HepG2 (cell line): ENCODE data around the gene TMEM209. TPM values are rescaled to one million over a fixed set of nuclear protein-coding genes. Genes with fewer than 3 reads are reported as not detected.

Source experiments
- FOXA3 ChIP-seq: IDR thresholded peaks from 2 replicates; pipeline ENCODE4 v1.6.1; 2016; ENCODE audit warnings: missing genetic modification reagents, missing compliant biosample characterization
- MTF2 ChIP-seq: sonication (generic); formaldehyde crosslinking; IDR thresholded peaks from 2 replicates; pipeline ENCODE4 v1.5.0; 2020; ENCODE audit warnings: missing genetic modification reagents, borderline replicate concordance
- NFIB ChIP-seq: sonication (generic); formaldehyde crosslinking; IDR thresholded peaks from 2 replicates; pipeline ENCODE4 v1.9.0; 2021; ENCODE audit warnings: missing genetic modification reagents, mild to moderate bottlenecking, borderline replicate concordance
- SALL1 ChIP-seq: sonication (generic); formaldehyde crosslinking; IDR thresholded peaks from 2 replicates; pipeline ENCODE4 v1.8.0; 2022; ENCODE audit warnings: mild to moderate bottlenecking, missing genetic modification reagents
- XRCC5 ChIP-seq: fragments of 200-400 bp; formaldehyde crosslinking; optimal IDR thresholded peaks from 2 replicates; pipeline ENCODE3; 2017; ENCODE audit warnings: mild to moderate bottlenecking, low read length
- YY1 ChIP-seq: IDR thresholded peaks from 2 replicates; pipeline ENCODE4 v1.6.1; 2011; ENCODE audit warnings: low read length, low read depth, moderate library complexity, mild to moderate bottlenecking; ENCODE audit not compliant: insufficient read depth, insufficient replicate concordance
- ZMYM4 ChIP-seq: sonication (generic); formaldehyde crosslinking; IDR thresholded peaks from 2 replicates; pipeline ENCODE4 v1.8.1; 2023; ENCODE audit warnings: mild to moderate bottlenecking, missing genetic modification reagents
- polyA plus RNA-seq, 8 experiments: library from polyadenylated mRNA; depleted of rRNA in 3 of 8; stranded (reverse) in 7 of 8; unstranded in 1 of 8; fragments of >200 nt; fragmentation: Illumina TruSeq in 4 of 8; extraction: Trizol in 4 of 8; gene quantifications; 2 replicates each; pipeline versions ENCODE4 v1.2.1 to v1.2.3, GENCODE V29; 2011 to 2016; ENCODE audit warnings: low read depth in 4 of 8, missing spikeins in 1 of 8, mixed read lengths in 1 of 8; ENCODE audit not compliant: insufficient read depth in 1 of 8
- total RNA-seq, 5 experiments: library from RNA; depleted of rRNA; stranded (reverse); fragments of >200 nt; fragmentation: Illumina TruSeq; extraction: Trizol; gene quantifications; 2 replicates each; pipeline ENCODE4 v1.2.3, GENCODE V29; 2016; ENCODE audit warnings: low read depth in 1 of 5
- TF ChIP-seq, protein P1 (sequence below): sonication (generic); formaldehyde crosslinking; IDR thresholded peaks from 2 replicates; pipeline ENCODE4 v1.5.1; 2020; ENCODE audit warnings: mild to moderate bottlenecking, missing genetic modification reagents, moderate library complexity
- TF ChIP-seq, protein P2 (sequence below): sonication (generic); formaldehyde crosslinking; IDR thresholded peaks from 2 replicates; pipeline ENCODE4 v1.4.0; 2020; ENCODE audit warnings: missing genetic modification reagents, borderline replicate concordance
- TF ChIP-seq, protein P3 (sequence below): sonication (generic); formaldehyde crosslinking; IDR thresholded peaks from 2 replicates; pipeline ENCODE4 v1.5.1; 2020; ENCODE audit warnings: mild to moderate bottlenecking, missing genetic modification reagents
- TF ChIP-seq, protein P4 (sequence below): IDR thresholded peaks from 2 replicates; pipeline ENCODE4 v1.4.0; 2020; ENCODE audit warnings: mild to moderate bottlenecking, missing genetic modification reagents
- TF ChIP-seq, protein P5 (sequence below): IDR thresholded peaks from 2 replicates; pipeline ENCODE4 v1.6.1; 2016; ENCODE audit warnings: low read depth

Gene TMEM209
- total and polyA plus RNA-seq, 2 of the 13 experiments (the other 11 are each of a cell fraction or from before 2014, with no cell fraction given) = 14.5 to 15.6 TPM

DNA sequence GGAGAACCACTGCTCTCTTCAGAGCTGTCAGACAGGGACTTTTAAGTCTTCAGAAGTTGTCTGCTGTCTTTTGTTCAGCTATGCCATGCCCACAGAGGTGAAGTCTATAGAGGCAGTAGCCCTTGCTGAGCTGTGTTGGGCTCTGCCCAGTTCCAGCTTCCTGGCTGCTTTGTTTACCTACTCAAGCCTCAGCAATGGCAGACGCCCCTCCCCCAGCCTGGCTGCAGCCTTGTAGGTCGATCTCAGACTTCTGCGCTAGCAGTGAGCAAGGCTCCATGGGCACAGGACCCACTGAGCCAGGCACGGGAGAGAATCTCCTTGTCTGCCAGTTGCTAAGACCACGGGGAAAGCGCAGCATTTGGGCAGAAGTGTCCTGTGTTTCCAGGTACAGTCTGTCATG, 49.3 kb upstream of the TMEM209 start (continued):
- TF ChIP-seq, protein P1, sequence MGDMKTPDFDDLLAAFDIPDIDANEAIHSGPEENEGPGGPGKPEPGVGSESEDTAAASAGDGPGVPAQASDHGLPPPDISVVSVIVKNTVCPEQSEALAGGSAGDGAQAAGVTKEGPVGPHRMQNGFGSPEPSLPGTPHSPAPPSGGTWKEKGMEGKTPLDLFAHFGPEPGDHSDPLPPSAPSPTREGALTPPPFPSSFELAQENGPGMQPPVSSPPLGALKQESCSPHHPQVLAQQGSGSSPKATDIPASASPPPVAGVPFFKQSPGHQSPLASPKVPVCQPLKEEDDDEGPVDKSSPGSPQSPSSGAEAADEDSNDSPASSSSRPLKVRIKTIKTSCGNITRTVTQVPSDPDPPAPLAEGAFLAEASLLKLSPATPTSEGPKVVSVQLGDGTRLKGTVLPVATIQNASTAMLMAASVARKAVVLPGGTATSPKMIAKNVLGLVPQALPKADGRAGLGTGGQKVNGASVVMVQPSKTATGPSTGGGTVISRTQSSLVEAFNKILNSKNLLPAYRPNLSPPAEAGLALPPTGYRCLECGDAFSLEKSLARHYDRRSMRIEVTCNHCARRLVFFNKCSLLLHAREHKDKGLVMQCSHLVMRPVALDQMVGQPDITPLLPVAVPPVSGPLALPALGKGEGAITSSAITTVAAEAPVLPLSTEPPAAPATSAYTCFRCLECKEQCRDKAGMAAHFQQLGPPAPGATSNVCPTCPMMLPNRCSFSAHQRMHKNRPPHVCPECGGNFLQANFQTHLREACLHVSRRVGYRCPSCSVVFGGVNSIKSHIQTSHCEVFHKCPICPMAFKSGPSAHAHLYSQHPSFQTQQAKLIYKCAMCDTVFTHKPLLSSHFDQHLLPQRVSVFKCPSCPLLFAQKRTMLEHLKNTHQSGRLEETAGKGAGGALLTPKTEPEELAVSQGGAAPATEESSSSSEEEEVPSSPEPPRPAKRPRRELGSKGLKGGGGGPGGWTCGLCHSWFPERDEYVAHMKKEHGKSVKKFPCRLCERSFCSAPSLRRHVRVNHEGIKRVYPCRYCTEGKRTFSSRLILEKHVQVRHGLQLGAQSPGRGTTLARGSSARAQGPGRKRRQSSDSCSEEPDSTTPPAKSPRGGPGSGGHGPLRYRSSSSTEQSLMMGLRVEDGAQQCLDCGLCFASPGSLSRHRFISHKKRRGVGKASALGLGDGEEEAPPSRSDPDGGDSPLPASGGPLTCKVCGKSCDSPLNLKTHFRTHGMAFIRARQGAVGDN = peak; percentile 44; the same call in 1 of the 2 replicates
- TF ChIP-seq ZMYM4 (CRISPR knock-in tag) = peak; percentile 49; the same call in 1 of the 2 replicates
- TF ChIP-seq, protein P2, sequence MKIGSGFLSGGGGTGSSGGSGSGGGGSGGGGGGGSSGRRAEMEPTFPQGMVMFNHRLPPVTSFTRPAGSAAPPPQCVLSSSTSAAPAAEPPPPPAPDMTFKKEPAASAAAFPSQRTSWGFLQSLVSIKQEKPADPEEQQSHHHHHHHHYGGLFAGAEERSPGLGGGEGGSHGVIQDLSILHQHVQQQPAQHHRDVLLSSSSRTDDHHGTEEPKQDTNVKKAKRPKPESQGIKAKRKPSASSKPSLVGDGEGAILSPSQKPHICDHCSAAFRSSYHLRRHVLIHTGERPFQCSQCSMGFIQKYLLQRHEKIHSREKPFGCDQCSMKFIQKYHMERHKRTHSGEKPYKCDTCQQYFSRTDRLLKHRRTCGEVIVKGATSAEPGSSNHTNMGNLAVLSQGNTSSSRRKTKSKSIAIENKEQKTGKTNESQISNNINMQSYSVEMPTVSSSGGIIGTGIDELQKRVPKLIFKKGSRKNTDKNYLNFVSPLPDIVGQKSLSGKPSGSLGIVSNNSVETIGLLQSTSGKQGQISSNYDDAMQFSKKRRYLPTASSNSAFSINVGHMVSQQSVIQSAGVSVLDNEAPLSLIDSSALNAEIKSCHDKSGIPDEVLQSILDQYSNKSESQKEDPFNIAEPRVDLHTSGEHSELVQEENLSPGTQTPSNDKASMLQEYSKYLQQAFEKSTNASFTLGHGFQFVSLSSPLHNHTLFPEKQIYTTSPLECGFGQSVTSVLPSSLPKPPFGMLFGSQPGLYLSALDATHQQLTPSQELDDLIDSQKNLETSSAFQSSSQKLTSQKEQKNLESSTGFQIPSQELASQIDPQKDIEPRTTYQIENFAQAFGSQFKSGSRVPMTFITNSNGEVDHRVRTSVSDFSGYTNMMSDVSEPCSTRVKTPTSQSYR = peak; percentile 91
- TF ChIP-seq, protein P3, sequence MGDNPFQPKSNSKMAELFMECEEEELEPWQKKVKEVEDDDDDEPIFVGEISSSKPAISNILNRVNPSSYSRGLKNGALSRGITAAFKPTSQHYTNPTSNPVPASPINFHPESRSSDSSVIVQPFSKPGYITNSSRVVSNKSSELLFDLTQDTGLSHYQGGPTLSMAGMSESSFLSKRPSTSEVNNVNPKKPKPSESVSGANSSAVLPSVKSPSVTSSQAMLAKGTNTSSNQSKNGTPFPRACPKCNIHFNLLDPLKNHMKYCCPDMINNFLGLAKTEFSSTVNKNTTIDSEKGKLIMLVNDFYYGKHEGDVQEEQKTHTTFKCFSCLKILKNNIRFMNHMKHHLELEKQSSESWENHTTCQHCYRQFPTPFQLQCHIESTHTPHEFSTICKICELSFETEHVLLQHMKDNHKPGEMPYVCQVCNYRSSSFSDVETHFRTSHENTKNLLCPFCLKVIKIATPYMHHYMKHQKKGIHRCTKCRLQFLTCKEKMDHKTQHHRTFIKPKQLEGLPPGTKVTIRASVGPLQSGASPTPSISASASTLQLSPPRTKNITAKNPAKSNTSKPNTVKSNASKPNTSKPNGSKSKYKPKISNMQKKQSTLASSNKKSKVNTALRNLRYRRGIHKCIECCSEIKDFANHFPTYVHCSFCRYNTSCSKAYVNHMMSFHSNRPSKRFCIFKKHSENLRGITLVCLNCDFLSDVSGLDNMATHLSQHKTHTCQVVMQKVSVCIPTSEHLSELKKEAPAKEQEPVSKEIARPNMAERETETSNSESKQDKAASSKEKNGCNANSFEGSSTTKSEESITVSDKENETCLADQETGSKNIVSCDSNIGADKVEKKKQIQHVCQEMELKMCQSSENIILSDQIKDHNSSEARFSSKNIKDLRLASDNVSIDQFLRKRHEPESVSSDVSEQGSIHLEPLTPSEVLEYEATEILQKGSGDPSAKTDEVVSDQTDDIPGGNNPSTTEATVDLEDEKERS (CRISPR knock-in tag) = 0 out of 2 replicates have a peak, but pooled peaks have one; percentile 16
- TF ChIP-seq FOXA3 = peak; percentile 52
- TF ChIP-seq, protein P4, sequence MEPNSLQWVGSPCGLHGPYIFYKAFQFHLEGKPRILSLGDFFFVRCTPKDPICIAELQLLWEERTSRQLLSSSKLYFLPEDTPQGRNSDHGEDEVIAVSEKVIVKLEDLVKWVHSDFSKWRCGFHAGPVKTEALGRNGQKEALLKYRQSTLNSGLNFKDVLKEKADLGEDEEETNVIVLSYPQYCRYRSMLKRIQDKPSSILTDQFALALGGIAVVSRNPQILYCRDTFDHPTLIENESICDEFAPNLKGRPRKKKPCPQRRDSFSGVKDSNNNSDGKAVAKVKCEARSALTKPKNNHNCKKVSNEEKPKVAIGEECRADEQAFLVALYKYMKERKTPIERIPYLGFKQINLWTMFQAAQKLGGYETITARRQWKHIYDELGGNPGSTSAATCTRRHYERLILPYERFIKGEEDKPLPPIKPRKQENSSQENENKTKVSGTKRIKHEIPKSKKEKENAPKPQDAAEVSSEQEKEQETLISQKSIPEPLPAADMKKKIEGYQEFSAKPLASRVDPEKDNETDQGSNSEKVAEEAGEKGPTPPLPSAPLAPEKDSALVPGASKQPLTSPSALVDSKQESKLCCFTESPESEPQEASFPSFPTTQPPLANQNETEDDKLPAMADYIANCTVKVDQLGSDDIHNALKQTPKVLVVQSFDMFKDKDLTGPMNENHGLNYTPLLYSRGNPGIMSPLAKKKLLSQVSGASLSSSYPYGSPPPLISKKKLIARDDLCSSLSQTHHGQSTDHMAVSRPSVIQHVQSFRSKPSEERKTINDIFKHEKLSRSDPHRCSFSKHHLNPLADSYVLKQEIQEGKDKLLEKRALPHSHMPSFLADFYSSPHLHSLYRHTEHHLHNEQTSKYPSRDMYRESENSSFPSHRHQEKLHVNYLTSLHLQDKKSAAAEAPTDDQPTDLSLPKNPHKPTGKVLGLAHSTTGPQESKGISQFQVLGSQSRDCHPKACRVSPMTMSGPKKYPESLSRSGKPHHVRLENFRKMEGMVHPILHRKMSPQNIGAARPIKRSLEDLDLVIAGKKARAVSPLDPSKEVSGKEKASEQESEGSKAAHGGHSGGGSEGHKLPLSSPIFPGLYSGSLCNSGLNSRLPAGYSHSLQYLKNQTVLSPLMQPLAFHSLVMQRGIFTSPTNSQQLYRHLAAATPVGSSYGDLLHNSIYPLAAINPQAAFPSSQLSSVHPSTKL (CRISPR knock-in tag) = 0 out of 2 replicates have a peak, but pooled peaks have one; percentile 31
- TF ChIP-seq YY1 = peak; percentile 19
- no peak for TF ChIP-seq NFIB (CRISPR knock-in tag)
- TF ChIP-seq, protein P5, sequence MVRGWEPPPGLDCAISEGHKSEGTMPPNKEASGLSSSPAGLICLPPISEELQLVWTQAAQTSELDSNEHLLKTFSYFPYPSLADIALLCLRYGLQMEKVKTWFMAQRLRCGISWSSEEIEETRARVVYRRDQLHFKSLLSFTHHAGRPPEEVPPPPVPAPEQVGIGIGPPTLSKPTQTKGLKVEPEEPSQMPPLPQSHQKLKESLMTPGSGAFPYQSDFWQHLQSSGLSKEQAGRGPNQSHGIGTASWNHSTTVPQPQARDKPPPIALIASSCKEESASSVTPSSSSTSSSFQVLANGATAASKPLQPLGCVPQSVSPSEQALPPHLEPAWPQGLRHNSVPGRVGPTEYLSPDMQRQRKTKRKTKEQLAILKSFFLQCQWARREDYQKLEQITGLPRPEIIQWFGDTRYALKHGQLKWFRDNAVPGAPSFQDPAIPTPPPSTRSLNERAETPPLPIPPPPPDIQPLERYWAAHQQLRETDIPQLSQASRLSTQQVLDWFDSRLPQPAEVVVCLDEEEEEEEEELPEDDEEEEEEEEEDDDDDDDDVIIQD (CRISPR knock-in tag) = no peak
- TF ChIP-seq MTF2 (CRISPR knock-in tag) = 0 out of 2 replicates have a peak, but pooled peaks have one; percentile 52
- no peak for TF ChIP-seq XRCC5
- TF ChIP-seq SALL1 (CRISPR knock-in tag) = peak; percentile 39; the same call in 1 of the 2 replicates
